NCI-H146 (cell line): ENCODE results near the gene GJE1.
"Not testable (repeated sequence)": the region's sequence is repeated elsewhere in the genome, so short reads cannot be mapped to it uniquely, and the experiment has no call there.

Experiments used
- DNase-seq: peaks from one replicate; lab custom pipeline; 2025; lab: John Stamatoyannopoulos, UW

Gene GJE1, protein sequence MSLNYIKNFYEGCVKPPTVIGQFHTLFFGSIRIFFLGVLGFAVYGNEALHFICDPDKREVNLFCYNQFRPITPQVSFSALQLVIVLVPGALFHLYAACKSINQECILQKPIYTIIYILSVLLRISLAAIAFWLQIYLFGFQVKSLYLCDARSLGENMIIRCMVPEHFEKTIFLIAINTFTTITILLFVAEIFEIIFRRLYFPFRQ

DNA sequence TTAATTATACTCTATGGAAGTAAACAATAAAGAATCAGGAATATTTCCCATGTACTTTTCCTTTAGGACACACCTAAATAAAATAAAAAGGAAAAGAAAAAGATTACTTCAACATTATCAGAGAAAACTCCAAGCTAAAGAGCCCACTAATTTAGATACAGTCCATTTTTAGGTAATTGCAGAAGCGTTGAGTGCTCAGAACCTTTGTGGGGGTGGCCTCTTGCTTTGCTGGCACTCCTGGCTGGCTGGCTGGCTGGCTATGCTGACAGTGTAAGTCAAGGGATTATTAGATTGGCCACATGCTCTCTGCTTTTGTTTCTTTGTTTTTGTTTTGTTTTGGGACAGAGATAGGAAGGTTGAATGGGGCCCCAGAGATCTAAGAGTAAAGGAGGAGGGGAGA, at the start of gene GJE1:
Gene GJE1, plus strand, starts transcription at position 301 of the 400 bp plus-strand sequence. CDS start 234 bp downstream, outside the sequence.
- no peak for DNase-seq

DNA sequence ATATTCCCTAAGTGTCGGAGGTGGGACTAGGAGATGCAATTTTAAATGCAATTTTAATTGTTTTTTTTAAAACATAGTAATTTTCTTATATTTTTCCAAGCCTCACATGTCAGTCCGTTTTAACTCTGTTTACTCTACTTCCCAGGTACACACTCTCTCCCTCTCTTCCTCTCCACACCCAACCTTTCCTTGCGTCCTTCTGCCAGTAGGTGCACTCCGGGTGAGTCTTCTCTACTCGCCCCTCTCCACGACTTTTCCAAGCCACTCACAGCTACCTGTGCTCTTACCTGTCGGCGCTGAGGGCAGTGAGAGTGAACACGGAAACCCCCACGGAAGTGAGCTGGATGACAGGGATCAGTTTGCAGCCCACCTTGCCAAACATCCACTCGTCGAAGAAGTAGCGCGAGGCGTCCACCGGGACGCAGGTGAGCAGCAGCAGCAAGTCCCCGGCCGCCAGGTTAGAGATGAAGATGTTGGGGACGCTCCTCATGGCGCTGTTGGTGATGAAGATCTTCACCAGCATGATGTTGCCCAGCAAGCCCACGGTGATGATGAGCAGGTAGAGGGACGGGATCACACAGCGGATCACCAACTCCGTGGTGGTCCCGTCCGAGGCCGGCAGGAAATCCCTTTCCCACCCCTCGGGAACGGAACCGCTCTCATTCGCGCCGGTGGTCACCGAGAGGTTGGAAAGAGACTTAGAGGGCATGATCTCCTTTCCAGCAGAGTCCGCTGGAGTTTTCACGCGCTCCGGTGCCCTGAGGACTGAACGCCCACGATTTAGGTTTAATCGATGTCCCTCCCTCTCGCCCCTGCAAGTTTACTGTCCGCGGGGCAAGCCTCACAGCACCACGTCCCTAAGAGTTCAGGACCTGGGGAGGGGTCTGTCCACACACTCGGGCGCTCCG, 44.5 kb upstream of the GJE1 start:
- peak; percentile 29 for DNase-seq

DNA sequence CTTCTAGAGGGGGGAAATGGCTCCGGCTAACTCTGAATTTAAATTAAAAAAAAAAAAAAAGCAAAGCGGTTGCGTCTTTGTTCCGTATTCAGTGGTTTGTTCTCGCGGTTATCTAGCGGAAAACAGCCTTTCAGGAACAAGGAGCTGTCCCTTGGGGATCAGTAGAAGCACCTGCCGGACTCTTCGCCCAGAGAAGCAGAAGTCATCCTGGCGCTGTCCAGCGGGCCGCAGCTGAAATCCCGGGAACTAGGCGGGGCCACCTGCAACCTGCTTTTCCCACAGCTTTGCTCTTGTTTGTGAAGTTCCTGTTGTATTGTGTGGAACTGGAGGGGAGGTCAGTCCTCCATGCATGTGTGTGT, 43.9 kb upstream of the GJE1 start:
- DNase-seq, result peak; percentile 9

DNA sequence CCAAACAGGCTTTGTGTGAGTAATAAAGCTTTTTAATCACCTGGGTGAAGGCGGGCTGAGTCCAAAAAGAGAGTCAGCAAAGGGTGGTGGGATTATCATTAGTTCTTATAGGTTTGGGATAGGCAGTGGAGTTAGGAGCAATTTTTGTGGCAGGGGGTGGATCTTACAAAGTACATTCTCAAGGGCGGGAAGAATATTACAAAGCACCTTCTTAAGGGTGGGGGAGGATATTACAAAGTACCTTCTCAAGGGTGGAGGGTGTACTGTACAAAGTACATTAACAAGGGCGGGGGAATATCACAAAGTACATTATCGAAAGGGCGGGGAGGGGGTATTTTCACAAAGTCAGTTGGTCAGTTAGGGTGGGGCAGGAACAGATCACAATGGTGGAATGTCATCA, 27.9 kb upstream of the GJE1 start:
- DNase-seq, result not testable (repeated sequence)

DNA sequence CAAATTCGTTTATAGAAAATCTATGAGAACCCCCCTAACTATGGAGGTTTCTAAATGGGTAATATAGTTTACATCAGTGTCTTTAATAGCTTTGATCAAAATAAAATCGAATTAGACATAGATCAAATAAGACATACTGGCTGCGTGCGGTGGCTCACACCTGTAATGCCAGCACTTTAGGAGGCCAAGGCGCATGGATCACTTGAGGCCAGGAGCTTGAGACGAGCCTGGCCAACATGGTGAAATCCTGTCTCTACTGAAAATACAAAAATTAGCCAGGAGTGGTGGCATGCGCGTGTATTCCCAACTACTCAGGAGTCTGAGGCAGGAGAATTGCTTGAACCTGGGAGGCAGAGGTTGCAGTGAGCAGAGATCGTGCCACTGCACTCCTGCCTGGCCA, 21.9 kb upstream of the GJE1 start:
- DNase-seq, result not testable (repeated sequence)

DNA sequence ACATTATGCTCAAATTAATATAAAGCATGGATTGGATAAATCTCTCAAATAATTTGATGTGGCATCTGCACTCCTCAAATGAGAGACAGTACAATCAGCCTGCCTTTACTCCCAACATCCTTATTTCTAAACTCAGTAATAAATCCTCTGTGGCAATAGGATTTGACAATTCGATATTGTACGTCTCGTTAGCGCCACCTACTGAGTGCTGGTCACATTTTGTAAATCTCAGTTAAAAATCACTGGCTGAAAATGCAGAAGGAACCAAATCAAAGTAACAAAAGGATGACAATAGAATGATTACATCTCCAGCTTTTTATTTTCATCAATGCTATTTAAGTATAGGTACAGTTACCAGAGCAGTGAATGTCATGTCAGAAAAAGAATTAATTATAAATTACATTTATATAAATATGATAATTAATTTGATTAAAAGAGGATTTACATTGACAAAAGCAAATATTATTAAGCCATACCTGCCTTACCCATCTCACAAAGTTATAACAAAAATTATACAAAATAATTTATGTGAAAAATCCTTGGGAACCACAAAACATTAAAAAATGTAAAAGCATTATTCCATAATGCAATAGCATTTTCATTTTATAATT, 20.2 kb upstream of the GJE1 start:
- peak; percentile 88 for DNase-seq

DNA sequence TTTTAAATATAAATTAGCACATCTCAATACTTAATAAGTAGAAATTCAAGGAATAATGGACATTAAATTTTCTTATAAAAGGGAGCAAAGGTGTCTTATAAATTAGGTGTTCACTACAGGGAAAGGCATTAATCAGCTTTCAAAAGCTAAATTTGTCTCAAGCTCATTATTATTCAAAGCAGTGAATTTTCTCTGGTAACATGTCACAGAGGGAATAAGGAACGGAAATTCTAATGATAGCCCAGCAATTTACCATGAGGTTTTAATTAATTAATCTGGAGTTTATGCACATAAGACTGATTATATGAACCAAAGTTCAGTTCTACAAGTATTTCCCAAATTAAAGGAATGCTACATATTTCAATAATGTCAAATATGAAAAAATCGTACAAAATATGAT, 15.4 kb upstream of the GJE1 start:
- DNase-seq, result no peak

DNA sequence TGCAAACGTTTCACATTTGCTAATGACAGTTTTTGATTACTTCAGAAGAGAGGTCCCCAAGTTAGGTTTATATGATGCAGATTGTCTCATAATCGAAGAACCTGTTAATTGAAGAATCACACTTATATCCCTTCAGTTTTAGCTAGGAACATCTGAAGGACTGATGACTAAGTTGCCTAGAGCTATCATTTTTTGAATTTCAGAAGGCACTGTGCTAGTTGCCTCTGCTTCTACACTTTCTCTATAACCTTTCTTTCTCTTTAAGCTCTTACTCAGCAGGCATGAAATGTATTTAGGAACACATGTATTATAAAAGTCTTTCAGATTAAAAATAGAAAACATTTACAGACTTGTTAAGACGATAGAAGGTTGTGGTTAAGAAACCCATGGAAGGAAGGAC, 14.4 kb upstream of the GJE1 start:
- no peak for DNase-seq

DNA sequence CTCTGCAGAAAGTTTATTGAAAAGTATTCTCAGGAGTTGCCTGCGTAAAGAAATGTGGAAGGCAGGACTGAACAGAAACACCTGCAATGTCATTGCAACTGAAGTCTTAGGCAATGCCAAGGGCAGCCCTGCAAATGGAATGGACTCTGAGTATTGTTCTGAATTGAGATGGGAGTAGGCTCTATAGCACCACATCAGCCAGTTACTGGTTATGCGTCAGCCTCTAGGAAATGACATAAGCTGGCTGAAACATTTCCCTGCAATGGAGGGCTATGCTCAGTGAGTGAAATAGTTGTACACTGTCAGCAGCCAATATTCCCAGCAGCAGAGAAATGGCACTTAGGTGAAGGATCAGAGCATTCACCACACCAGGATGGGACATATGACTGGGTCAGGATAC, 13.8 kb upstream of the GJE1 start:
- no peak for DNase-seq

DNA sequence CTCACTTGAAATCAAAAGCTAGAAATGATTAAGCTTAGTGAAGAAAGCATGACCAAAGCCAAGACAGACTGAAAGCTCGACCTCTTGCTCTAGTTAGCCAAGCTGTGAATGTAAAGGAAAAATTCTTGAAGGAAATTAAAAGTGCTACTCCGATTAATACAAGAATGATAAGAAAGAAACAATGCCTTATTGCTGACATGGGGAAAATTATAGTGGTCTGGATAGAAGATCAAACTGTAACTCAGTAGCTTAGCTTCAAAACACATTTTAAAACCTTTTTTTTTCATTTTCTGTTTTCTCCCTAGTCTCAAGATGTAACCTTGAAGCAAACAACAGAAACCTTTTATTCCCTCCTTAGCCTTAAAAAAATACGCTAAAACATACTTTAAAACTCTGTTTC, 11.4 kb upstream of the GJE1 start:
- DNase-seq, result no peak

DNA sequence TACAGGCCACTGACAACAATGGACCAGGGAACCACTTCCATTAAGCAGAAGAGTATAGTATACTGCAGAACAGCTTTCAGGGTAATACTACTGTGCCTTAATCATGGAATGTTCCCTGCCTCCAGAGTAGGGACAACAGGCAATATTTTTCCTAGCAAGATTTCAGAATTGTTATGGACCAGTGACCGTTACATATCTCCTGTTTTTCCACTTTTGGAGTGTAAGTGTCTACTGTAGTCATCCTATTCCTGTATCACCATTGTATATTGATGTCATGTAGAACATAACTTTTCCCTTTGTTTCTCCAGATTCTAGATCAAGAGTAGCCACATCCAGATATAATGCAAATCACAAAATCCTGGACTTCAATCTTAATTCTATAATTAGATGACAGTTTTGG, 1.9 kb upstream of the GJE1 start:
- no peak for DNase-seq

DNA sequence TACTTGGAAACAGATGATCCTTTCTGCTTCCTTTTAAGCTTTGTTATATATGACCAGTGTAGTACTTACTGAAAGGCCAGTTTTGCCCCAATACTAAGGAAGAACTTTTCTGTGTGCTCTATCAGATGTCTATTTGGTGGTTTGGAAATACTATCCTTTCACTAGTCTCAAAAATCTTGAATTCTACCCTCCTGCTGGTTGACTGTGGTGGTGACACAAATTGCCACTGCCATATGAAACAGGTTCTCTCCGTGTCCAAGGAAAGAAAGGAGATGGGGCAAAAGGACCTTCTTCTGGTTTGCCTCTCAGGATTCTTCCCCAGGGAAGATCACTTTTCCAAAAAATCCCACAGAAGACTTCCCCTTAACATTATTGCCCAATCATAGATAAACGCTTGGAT, 6.2 kb downstream of the GJE1 start:
- no peak for DNase-seq

DNA sequence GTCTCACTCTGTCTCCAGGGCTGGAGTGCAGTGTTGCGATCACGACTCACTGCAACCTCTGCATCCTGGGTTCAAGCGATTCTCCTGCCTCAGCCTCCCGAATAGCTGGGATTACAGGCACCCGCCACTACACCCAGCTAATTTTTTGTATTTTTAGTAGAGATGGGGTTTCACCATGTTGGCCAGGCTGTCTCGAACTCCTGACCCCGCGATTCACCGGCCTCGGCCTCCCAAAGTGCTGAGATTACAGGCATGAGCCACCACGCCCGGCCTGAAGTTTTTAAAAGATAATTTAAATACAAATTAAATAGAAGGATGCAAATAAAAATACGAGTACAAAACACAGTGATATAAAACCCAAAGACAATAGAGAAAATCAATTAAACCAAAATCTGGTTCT, 8.8 kb downstream of the GJE1 start:
- DNase-seq, result not testable (repeated sequence)

DNA sequence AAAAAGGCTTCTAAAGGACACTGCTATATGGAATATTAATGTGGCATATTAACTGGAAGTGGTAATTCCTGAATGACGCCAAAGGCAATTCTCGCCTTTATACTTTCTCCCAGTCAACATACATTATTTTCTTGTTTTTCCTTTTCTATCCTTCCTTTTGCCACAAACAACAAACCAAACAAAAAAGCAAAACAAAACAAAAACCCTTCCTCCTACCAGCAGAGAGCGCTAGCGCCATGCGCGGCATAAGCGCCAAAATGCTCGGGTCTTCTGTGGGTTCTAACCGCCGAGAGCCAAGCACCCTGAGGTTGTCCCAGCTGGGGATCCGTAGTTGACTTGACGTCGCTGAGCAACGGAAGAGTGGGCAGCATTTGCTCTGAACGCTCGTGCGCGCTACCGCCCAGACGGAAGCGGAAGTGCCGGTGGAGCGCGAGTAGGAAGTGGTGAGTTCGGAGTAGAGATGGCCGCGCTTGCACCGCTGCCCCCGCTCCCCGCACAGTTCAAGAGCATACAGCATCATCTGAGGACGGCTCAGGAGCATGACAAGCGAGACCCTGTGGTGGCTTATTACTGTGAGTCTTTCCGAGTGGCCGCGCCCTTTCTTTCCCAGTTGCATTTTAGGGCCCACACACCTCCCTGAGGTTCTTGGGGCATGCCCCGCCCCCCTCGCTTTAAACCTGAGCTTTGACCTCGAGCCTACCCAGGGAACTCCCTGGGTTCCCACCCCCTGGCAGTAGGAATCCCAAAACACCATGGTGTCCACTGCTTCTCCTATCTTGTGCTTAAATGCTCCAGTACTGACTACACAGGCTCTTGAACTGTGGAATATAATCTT, 14.3 kb downstream of the GJE1 start, which contains the start of the genes NMBR and VTA1:
Gene NMBR, minus strand, starts transcription at position 295 of the 835 bp plus-strand sequence. CDS start 58,464 bp downstream, outside the sequence.
Gene VTA1, plus strand, starts transcription at position 436 of the 835 bp plus-strand sequence. Its CDS starts 25 bp downstream, at position 461.
- DNase-seq, result peak; percentile 100

DNA sequence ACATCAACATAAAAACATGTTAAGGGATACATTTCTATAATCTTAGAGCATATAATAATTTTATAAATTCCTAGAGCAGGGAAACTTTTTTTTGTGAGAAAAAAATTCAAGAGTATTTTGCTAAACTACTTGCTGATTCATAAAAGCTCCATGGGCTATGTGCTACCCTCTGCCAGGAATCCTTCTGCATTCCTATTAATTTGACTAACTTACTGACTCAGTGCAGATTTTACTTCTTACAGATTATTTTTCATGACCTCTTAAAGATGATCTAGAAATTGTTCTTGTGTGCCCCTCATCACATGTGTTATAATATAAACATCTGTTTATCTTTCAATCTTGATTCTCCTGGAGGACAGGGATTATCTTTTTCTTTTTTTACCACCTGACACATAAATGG, 20.0 kb downstream of the GJE1 start:
- no peak for DNase-seq

DNA sequence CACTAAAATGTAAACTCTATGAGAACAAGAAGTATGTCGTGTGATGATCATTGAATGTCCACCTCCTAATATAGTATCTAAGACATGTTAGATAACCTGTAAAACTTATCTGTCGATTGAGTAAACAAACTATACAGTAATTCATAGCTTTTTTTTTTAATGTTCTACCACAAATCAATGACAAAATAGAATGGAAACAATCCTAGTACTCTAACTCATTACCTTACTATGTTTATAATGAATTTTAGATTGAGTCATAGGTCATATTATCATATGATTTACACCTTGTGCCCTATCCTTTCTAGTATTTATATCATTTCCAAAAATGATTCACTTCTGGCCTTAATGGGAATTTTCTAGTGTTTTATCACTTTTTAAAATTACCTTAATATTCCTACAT, 20.5 kb downstream of the GJE1 start:
- no peak for DNase-seq

DNA sequence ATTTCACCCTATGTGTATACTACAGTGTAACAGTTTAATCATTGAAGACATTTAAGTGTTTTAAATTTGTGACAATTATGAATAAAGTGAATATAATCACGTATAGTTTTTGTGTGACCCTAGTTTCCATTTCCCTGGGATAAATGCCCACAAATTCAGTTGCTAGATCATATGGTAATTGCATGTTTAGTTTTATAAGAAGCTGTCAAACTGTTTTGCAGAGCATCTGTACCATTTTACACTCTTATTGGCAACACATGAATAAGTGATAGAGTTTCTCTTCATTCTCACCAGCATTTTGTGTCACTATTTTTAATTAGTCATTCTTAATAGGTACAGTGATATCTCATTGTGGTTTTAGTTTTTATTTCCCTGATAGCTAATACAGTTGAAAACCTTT, 21.6 kb downstream of the GJE1 start:
- DNase-seq, result no peak

DNA sequence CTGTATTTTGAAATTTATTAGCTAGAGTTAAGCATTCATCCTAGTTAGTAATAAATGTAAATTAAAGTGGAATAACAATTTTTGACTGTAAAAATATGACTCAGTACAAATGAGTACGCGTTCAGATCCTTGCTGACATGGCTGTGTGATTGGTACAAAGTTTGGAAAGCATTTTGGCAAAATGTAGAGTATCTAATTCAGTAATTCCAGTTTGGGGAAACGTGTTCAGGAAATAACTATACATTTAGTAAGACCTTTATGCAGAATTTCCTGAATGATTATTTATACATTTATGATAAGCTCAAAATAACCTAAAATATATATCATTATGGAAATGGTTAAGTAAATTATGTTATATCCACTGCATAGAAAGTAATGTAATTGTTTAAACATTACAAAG, 22.4 kb downstream of the GJE1 start:
- no peak for DNase-seq

DNA sequence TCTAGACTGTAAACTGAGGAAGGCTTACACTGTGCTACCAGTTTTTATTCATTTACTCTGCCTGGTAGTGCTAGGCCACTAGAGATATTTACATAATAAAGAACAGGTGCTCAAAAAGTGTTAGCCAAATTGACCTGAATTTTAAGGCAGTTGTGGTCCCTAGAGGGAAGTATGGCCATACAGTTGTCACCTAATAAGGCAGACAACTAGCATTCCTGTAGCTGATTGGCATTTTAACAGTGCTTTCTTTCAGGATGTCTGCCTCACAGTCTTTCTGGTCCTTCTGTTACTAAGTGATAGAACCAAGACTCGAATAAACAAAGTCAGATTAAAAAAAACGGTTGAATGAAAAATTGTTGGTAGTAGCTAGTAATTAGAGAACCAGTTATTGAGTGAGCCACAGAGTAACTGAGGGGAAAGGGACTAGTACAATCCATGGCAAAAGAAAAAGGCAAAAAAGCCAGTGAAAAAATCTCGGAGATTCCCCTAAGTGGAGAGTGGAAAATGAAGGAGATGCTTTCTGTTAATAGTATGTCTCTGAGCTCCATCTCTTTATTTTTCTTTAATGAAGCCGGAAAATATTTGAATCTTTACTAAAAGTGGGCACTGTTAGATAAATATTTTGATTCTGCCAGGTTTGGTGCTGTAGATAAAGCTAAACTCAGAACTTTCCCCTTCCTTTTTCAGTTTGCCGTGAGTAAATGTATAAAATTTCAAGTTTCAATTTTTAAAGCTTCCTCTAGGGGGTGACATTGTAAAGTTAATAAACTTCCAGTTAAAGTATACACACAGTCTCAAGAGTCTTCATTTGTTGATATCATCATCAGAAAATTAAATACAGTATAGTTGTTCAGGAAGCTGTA, 23.4 kb downstream of the GJE1 start:
- DNase-seq, result peak; percentile 23

DNA sequence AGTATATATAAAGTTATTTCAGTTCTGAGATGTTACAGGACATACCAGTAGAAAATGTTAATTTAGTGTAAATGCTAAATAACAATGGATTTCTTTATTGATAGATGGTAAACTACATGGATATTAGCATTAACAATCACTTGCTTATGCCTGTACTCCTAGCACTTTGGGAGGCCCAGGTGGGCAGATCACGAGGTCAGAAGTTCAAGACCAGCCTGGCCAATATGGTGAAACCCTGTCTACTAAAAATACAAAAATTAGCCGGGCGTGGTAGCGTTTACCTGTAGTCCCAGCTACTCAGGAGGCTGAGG, 24.0 kb downstream of the GJE1 start:
- DNase-seq, result not testable (repeated sequence)

DNA sequence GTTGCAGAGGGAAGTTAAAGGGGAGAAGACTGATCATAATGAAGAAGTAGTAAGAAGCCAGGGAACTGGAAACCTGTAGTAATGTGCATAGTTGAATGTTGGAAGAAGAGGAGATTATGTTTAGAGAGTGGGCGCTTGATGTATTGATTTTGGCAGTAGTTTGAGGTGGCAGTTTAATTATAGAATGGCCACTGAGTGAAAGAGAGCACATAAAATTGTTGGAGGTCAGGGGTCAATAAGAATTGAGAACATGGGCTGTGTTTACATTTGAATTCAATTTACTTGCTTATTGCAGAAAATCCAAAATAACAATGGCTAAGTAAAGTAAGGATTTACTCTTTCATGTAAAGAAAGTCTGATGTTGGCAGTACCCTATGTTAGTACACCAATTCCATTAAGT, 30.1 kb downstream of the GJE1 start:
- peak; percentile 52 for DNase-seq
